Liver (tissue), 9 donors: ENCODE results near the gene DNM1L. TPM values are rescaled to one million over a fixed set of nuclear protein-coding genes. Genes with fewer than 3 reads are reported as not detected.

ENCODE experiments used
- DNase-seq: peaks from one replicate; pipeline ENCODE4 v3.0.0-alpha.2; 2017; ENCODE audit warnings: low spot score
- H3K27ac ChIP-seq, 2 donors: one replicate each; pipeline ENCODE4 v1.7.0; 2013; ENCODE audit warnings: inconsistent platforms in 2 of 2, low read length in 2 of 2, control low read depth in 1 of 2, low read depth in 1 of 2, mild to moderate bottlenecking in 1 of 2
- H3K27me3 ChIP-seq, 4 donors: one replicate each; pipeline versions ENCODE4 v1.6.1 to v1.7.0; 2013; ENCODE audit warnings: low read length in 3 of 4, inconsistent platforms in 1 of 4, mild to moderate bottlenecking in 1 of 4, moderate library complexity in 1 of 4; ENCODE audit not compliant: control insufficient read depth in 4 of 4, insufficient read depth in 4 of 4
- H3K36me3 ChIP-seq, 4 donors: one replicate each; pipeline versions ENCODE4 v1.6.1 to v1.7.0; 2013; ENCODE audit warnings: low read length in 3 of 4, mild to moderate bottlenecking in 3 of 4, low read depth in 1 of 4, moderate library complexity in 1 of 4; ENCODE audit not compliant: control insufficient read depth in 4 of 4, insufficient read depth in 3 of 4
- H3K4me1 ChIP-seq, 4 donors: one replicate each; pipeline versions ENCODE4 v1.6.1 to v1.7.0; 2013; ENCODE audit warnings: low read length in 3 of 4, mild to moderate bottlenecking in 3 of 4, moderate library complexity in 1 of 4; ENCODE audit not compliant: control insufficient read depth in 4 of 4, insufficient read depth in 4 of 4
- H3K4me3 ChIP-seq, 3 donors: one replicate each; pipeline versions ENCODE4 v1.6.1 to v1.7.0; 2013; ENCODE audit warnings: low read length in 3 of 3, control low read depth in 1 of 3, low read depth in 1 of 3, mild to moderate bottlenecking in 1 of 3
- H3K9ac ChIP-seq, 2 donors: one replicate each; pipeline ENCODE4 v1.7.0; 2013; ENCODE audit warnings: low read length in 2 of 2, mild to moderate bottlenecking in 2 of 2, moderate library complexity in 2 of 2, control low read depth in 1 of 2, low read depth in 1 of 2
- H3K9me3 ChIP-seq, 4 donors: one replicate each; pipeline versions ENCODE4 v1.6.1 to v1.7.0; 2013; ENCODE audit warnings: low read length in 3 of 4; ENCODE audit not compliant: control insufficient read depth in 4 of 4
- EGR1 ChIP-seq, 2 donors: IDR thresholded peaks; 2 replicates each; pipeline ENCODE4 v1.6.1; 2016 to 2018; ENCODE audit warnings: antibody characterized with exemption in 2 of 2, low read depth in 2 of 2
- FOXA1 ChIP-seq: IDR thresholded peaks from 2 replicates; pipeline ENCODE4 v1.6.1; 2016; ENCODE audit warnings: antibody characterized with exemption
- FOXA2 ChIP-seq: IDR thresholded peaks from 2 replicates; pipeline ENCODE4 v1.6.1; 2016; ENCODE audit warnings: antibody characterized with exemption
- GABPA ChIP-seq, 2 donors: IDR thresholded peaks in 1 of 2; conservative IDR thresholded peaks in 1 of 2; 2 replicates each; pipeline ENCODE4 v1.6.1; 2016; ENCODE audit warnings: antibody characterized with exemption in 2 of 2, mild to moderate bottlenecking in 1 of 2, moderate library complexity in 1 of 2
- HNF4A ChIP-seq, 2 donors: conservative IDR thresholded peaks; 2 replicates each; pipeline ENCODE4 v1.6.1; 2016; ENCODE audit warnings: antibody characterized with exemption in 2 of 2, mild to moderate bottlenecking in 2 of 2
- HNF4G ChIP-seq: IDR thresholded peaks from 2 replicates; pipeline ENCODE4 v1.6.1; 2016; ENCODE audit warnings: antibody characterized with exemption
- JUND ChIP-seq, 2 donors: IDR thresholded peaks; 2 replicates each; pipeline ENCODE4 v1.6.1; 2016; ENCODE audit warnings: antibody characterized with exemption in 2 of 2
- NR2F2 ChIP-seq: IDR thresholded peaks from 2 replicates; pipeline ENCODE4 v1.6.1; 2016; ENCODE audit warnings: antibody characterized with exemption
- RAD21 ChIP-seq, 2 donors: IDR thresholded peaks; 2 replicates each; pipeline ENCODE4 v1.6.1; 2016; ENCODE audit warnings: antibody characterized with exemption in 2 of 2, mild to moderate bottlenecking in 2 of 2
- RXRA ChIP-seq, 2 donors: IDR thresholded peaks; 2 replicates each; pipeline ENCODE4 v1.6.1; 2017 to 2018; ENCODE audit warnings: antibody characterized with exemption in 2 of 2, mild to moderate bottlenecking in 1 of 2
- SP1 ChIP-seq: IDR thresholded peaks from 2 replicates; pipeline ENCODE4 v1.6.1; 2018; ENCODE audit warnings: antibody characterized with exemption, mild to moderate bottlenecking
- TAF1 ChIP-seq: conservative IDR thresholded peaks from 2 replicates; pipeline ENCODE4 v1.6.1; 2016; ENCODE audit warnings: antibody characterized with exemption, mild to moderate bottlenecking
- YY1 ChIP-seq: IDR thresholded peaks from 2 replicates; pipeline ENCODE4 v1.6.1; 2016; ENCODE audit warnings: antibody characterized with exemption, mild to moderate bottlenecking
- WGBS: extraction: QIAGEN DNeasy Blood & Tissue Kit; methylation state at CpG from one replicate; pipeline ENCODE4 v1.1.7; 2013; 5-methylcytosine and 5-hydroxymethylcytosine counted together
- polyA plus RNA-seq, 2 donors: library from polyadenylated mRNA; stranded (reverse) in 1 of 2; unstranded in 1 of 2; fragments of 200-250 nt in 1 of 2; fragments of >200 nt in 1 of 2; fragmentation: Nextera tagmentation in 1 of 2; extraction: Ambion mirVana in 1 of 2; gene quantifications; one replicate each; pipeline versions ENCODE4 v1.2.1 to v1.2.3, GENCODE V29; 2013 to 2015
- total RNA-seq, 2 donors: library from RNA; depleted of rRNA; stranded (reverse); fragments of >200 nt; gene quantifications; one replicate each; pipeline ENCODE4 v1.2.3, GENCODE V29; 2014
- TF ChIP-seq, protein P1 (sequence below): IDR thresholded peaks from 2 replicates; pipeline ENCODE4 v1.6.1; 2016; ENCODE audit warnings: antibody characterized with exemption
- TF ChIP-seq, protein P2 (sequence below): IDR thresholded peaks from 2 replicates; pipeline ENCODE4 v1.6.1; 2016; ENCODE audit warnings: antibody characterized with exemption, mild to moderate bottlenecking
- TF ChIP-seq, protein P3 (sequence below): IDR thresholded peaks from 2 replicates; pipeline ENCODE4 v1.6.1; 2016; ENCODE audit warnings: antibody characterized with exemption
- TF ChIP-seq, protein P4 (sequence below): IDR thresholded peaks from 2 replicates; pipeline ENCODE4 v1.6.1; 2016; ENCODE audit warnings: antibody characterized with exemption
- TF ChIP-seq, protein P5 (sequence below): fragments of 150-350 bp; IDR thresholded peaks from 2 replicates; pipeline ENCODE4 v1.5.1; 2017; ENCODE audit warnings: improper control_type of control experiment, low read depth, low read length; ENCODE audit not compliant: missing input control
- donor health status: healthy.
- donor health status: healthy.
- donor health status: healthy.
- donor health status: healthy.
- donor health status: healthy.

Gene DNM1L
- total and polyA plus RNA-seq, 4 donors: 9.5 to 33.9 (median 17.1) TPM

DNA sequence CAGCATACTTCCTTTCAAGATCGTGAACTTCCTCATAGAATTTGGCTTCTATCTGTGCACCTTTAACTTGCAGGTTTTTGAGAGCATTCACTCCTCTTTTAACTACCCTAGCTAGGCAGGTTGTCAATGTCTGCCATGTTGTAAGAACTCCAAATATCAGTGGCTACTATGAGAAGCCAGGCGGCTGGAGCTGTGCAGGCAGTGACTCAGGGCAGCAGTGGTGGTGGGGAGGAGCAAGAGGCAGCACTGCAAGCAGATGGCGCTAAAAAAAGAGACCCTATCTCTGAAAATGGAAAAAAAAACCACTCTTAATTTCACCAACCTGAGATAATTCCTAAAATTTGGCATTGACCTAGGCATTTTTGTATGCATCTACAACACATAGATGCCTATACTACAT lies 48.1 kb downstream of the DNM1L start:
- Histone ChIP-seq H3K4me3 (no peak overlapping the region), H3K9ac (no peak overlapping the region), H3K27ac (no peak overlapping the region), H3K27me3 (no peaks in the 10 kb centered on the region), H3K4me1 (no peaks in the 10 kb centered on the region), H3K36me3 (peaks cover 5 to 33% (median 18%) of the 10 kb centered on the region in 4 donors), H3K9me3 (no peaks in the 10 kb centered on the region)
- DNase-seq: no peak
- TF ChIP-seq HNF4G (no peak), JUND (IDR thresholded peaks at IDR 0.05) (no peak), HNF4A (conservative IDR thresholded peaks at IDR 0.05) (no peak), GABPA (IDR thresholded peaks at IDR 0.05 in 1 of 2, conservative IDR thresholded peaks at IDR 0.05 in 1 of 2) (no peak), FOXA1 (no peak), RAD21 (IDR thresholded peaks at IDR 0.05) (no peak), TAF1 (no peak), YY1 (no peak), FOXA2 (no peak)
- TF ChIP-seq, protein P1, sequence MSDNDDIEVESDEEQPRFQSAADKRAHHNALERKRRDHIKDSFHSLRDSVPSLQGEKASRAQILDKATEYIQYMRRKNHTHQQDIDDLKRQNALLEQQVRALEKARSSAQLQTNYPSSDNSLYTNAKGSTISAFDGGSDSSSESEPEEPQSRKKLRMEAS: no peak
- TF ChIP-seq, protein P2, sequence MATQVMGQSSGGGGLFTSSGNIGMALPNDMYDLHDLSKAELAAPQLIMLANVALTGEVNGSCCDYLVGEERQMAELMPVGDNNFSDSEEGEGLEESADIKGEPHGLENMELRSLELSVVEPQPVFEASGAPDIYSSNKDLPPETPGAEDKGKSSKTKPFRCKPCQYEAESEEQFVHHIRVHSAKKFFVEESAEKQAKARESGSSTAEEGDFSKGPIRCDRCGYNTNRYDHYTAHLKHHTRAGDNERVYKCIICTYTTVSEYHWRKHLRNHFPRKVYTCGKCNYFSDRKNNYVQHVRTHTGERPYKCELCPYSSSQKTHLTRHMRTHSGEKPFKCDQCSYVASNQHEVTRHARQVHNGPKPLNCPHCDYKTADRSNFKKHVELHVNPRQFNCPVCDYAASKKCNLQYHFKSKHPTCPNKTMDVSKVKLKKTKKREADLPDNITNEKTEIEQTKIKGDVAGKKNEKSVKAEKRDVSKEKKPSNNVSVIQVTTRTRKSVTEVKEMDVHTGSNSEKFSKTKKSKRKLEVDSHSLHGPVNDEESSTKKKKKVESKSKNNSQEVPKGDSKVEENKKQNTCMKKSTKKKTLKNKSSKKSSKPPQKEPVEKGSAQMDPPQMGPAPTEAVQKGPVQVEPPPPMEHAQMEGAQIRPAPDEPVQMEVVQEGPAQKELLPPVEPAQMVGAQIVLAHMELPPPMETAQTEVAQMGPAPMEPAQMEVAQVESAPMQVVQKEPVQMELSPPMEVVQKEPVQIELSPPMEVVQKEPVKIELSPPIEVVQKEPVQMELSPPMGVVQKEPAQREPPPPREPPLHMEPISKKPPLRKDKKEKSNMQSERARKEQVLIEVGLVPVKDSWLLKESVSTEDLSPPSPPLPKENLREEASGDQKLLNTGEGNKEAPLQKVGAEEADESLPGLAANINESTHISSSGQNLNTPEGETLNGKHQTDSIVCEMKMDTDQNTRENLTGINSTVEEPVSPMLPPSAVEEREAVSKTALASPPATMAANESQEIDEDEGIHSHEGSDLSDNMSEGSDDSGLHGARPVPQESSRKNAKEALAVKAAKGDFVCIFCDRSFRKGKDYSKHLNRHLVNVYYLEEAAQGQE: no peak
- TF ChIP-seq, protein P3, sequence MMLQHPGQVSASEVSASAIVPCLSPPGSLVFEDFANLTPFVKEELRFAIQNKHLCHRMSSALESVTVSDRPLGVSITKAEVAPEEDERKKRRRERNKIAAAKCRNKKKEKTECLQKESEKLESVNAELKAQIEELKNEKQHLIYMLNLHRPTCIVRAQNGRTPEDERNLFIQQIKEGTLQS: no peak
- WGBS: 90% methylated on average over 3 of the region's 3 CpGs

DNA sequence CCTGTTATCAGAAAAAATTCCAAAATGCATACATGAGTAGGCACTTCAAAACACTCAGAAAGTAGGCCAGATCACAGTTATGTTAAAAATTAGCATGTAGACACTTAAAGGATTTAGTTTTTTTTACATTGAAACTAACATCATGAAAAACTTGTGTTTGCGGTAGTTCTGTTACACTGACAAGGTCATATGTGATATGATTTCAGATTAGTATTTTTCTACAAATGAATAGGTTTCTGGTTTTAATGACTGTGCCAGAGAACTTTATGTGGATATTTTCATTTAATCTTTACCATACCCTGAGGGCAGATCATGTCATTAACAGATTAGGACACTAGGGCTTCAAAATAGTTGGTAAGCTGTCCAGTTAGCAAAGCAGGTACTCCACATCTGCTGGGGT lies 55.9 kb downstream of the DNM1L start:
- peaks cover 0 to 28% (median 18%) of the 10 kb centered on the region in 4 donors for H3K36me3 ChIP-seq
- no peak overlapping the region for H3K4me3 ChIP-seq
- WGBS: 99% methylated on average over 1 of the region's 1 CpG

More for the DNA sequence above, 55.9 kb downstream of the DNM1L start:
- TF ChIP-seq RXRA (IDR thresholded peaks at IDR 0.05) (no peak), SP1 (no peak), FOXA2 (no peak), EGR1 (IDR thresholded peaks at IDR 0.05; ENCODE audit: low read depth in 2 of 2) (no peak), FOXA1 (no peak), HNF4G (no peak), GABPA (IDR thresholded peaks at IDR 0.05 in 1 of 2, conservative IDR thresholded peaks at IDR 0.05 in 1 of 2) (no peak), NR2F2 (no peak), JUND (IDR thresholded peaks at IDR 0.05) (no peak), RAD21 (IDR thresholded peaks at IDR 0.05) (no peak), HNF4A (conservative IDR thresholded peaks at IDR 0.05) (no peak)
- TF ChIP-seq, protein P4, sequence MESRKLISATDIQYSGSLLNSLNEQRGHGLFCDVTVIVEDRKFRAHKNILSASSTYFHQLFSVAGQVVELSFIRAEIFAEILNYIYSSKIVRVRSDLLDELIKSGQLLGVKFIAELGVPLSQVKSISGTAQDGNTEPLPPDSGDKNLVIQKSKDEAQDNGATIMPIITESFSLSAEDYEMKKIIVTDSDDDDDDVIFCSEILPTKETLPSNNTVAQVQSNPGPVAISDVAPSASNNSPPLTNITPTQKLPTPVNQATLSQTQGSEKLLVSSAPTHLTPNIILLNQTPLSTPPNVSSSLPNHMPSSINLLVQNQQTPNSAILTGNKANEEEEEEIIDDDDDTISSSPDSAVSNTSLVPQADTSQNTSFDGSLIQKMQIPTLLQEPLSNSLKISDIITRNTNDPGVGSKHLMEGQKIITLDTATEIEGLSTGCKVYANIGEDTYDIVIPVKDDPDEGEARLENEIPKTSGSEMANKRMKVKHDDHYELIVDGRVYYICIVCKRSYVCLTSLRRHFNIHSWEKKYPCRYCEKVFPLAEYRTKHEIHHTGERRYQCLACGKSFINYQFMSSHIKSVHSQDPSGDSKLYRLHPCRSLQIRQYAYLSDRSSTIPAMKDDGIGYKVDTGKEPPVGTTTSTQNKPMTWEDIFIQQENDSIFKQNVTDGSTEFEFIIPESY: no peak
- TF ChIP-seq, protein P5, sequence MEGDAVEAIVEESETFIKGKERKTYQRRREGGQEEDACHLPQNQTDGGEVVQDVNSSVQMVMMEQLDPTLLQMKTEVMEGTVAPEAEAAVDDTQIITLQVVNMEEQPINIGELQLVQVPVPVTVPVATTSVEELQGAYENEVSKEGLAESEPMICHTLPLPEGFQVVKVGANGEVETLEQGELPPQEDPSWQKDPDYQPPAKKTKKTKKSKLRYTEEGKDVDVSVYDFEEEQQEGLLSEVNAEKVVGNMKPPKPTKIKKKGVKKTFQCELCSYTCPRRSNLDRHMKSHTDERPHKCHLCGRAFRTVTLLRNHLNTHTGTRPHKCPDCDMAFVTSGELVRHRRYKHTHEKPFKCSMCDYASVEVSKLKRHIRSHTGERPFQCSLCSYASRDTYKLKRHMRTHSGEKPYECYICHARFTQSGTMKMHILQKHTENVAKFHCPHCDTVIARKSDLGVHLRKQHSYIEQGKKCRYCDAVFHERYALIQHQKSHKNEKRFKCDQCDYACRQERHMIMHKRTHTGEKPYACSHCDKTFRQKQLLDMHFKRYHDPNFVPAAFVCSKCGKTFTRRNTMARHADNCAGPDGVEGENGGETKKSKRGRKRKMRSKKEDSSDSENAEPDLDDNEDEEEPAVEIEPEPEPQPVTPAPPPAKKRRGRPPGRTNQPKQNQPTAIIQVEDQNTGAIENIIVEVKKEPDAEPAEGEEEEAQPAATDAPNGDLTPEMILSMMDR: no peak
- TF ChIP-seq, protein P2: no peak
- TF ChIP-seq, protein P3: no peak
- TF ChIP-seq, protein P1: no peak
- Histone ChIP-seq H3K27ac (no peak overlapping the region), H3K9ac (no peak overlapping the region), H3K4me1 (no peaks in the 10 kb centered on the region), H3K27me3 (no peaks in the 10 kb centered on the region), H3K9me3 (no peaks in the 10 kb centered on the region)
- DNase-seq: no peak
